DMS 273 (cell line): ENCODE data around the gene ZNF763.
"Not testable (repeated sequence)": the region's sequence is repeated elsewhere in the genome, so short reads cannot be mapped to it uniquely, and the experiment has no call there.

Source experiments
- DNase-seq: peaks from one replicate; lab custom pipeline; 2025; ENCODE audit not compliant: unreplicated experiment; lab: John Stamatoyannopoulos, UW

The ZNF763 gene

GRCh38 chr19:11964858-11965645 lies at the start of gene ZNF763:
Gene ZNF763, plus strand, starts transcription at chr19:11965040. Its CDS starts 169 bp downstream, at chr19:11965209.
- DNase-seq, result peak; percentile 89

GRCh38 chr19:11921852-11922495 lies 42.9 kb upstream of the ZNF763 start:
- DNase-seq, result no peak

- DNase-seq, result peak; percentile 97
Observed at GRCh38 chr19:11924886-11925650, 39.8 kb upstream of the ZNF763 start, which contains the start of gene ZNF700. Gene ZNF700, plus strand, starts transcription at chr19:11925107. Its CDS starts 104 bp downstream, at chr19:11925211.

GRCh38 chr19:11925651-11926187 lies 39.1 kb upstream of the ZNF763 start:
- peak; percentile 38 for DNase-seq

- no peak for DNase-seq
Observed at GRCh38 chr19:11927227-11927626, 37.6 kb upstream of the ZNF763 start.

GRCh38 chr19:11931051-11931450 lies 33.8 kb upstream of the ZNF763 start:
- no peak for DNase-seq

GRCh38 chr19:11931513-11931912 lies 33.3 kb upstream of the ZNF763 start:
- no peak for DNase-seq

GRCh38 chr19:11935829-11936228 lies 29.0 kb upstream of the ZNF763 start:
- DNase-seq, result not testable (repeated sequence)

GRCh38 chr19:11938383-11938782 lies 26.5 kb upstream of the ZNF763 start:
- not testable (repeated sequence) for DNase-seq

GRCh38 chr19:11941361-11941887 lies 23.4 kb upstream of the ZNF763 start:
- not testable (repeated sequence) for DNase-seq

GRCh38 chr19:11942008-11942842 lies 22.6 kb upstream of the ZNF763 start:
- no peak for DNase-seq

GRCh38 chr19:11942843-11943108 lies 22.1 kb upstream of the ZNF763 start:
- peak; percentile 14 for DNase-seq

- DNase-seq, result no peak
Observed at GRCh38 chr19:11944656-11945055, 20.2 kb upstream of the ZNF763 start.

GRCh38 chr19:11948646-11949045 lies 16.2 kb upstream of the ZNF763 start:
- no peak for DNase-seq

- DNase-seq, result peak; percentile 25
Observed at GRCh38 chr19:11949201-11949600, 15.6 kb upstream of the ZNF763 start.

- peak; percentile 10 for DNase-seq
Observed at GRCh38 chr19:11949614-11950080, 15.2 kb upstream of the ZNF763 start.

- DNase-seq, result no peak
Observed at GRCh38 chr19:11950312-11950711, 14.5 kb upstream of the ZNF763 start.

GRCh38 chr19:11963566-11964355 lies 1.1 kb upstream of the ZNF763 start:
- peak; percentile 86 for DNase-seq

- DNase-seq, result no peak
Observed at GRCh38 chr19:11964496-11964857, 363 bp upstream of the ZNF763 start.

- no peak for DNase-seq
Observed at GRCh38 chr19:11970174-11970573, 5.3 kb downstream of the ZNF763 start.
